HG03159 (cell line): Measurements from ENCODE around the gene SPRED1.
A peak's percentile ranks its signal among the peaks of the same experiment; 100 is the strongest.

ENCODE experiments used
- ATAC-seq: cut with Tn5 transposase; IDR thresholded peaks from one replicate; pipeline ENCODE4 v1.9.1; 2021; ENCODE audit warnings: mild to moderate bottlenecking, moderate library complexity; ENCODE audit not compliant: unreplicated experiment

Gene SPRED1

DNA sequence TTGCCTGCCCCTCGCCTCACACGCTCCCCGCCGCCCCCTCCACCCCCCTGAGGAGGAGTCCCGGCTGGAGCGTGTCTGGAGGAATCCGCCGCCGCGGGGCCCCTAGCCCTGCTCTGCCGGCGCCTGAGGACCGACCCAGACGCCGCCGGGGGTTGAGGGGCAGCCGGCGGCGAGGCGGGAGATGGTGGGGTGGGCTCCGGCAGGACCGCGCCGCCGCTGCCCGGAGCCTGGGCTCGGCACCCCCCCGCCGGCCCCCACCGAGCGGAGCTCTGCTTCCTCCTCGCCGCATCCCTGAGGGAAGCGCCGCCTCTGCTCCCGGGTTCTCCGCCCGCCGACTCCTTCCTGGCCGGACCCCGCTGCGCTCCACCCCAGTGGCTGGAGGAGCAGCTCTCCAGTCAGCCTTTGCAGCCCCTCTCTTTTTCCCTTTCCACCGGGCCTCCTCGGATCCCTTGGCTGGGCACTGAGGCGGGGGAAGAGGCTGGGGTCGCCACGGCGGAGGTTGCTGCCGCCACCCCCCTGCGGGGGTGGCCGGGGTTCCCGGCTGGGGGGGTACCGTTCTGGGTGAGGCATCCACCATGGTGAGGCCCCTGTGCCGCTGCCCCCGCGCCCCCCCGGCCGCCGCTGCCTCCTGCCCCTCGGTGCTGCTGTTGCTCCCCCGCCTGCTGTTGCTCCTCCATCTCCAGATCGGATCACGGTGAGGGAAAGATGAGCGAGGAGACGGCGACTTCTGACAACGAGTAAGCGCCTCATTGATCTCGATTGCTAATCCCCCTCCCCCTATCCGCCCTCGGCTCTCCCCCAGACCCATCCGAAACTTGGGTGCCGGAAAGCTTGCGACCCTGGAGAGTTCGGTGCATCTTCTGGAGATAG lies at the start of gene SPRED1:
TSS of gene SPRED1 (plus strand) at position 356 of the 870 bp plus-strand sequence. CDS start at position 706, 350 bp downstream.
- peak; percentile 32 for ATAC-seq

DNA sequence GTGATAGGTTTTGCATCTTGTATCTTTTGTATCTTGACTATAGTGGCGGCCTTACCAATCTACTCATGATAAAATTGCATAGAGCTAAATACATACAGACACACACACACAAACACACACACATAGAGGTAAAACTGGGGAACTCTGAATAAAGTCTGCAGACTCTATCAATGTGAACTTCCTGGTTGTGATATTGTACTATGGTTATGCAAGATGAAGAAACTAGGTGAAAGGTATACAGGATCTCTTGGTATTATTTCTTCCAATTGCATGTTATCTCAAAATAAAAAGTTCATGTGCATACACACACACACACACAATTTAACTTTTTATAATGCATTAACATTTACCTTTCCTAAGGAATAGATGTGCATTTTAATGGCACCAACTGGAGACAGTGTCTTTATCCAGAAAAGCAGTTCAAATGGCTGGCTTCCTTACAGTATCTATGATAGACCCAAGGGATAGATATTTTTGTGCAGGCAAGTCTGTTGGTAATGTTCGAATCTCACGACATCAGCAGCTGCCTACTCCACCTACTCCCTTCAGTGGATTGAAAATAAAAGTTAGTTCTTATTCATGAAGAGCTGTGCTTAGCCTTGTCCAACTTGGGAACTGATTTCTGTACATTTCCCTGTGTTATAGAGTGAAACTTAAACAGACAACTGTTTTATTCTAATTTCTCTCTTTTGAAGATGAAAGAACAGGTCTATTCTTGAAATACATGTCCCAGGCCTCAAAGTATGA lies 46.9 kb upstream of the SPRED1 start:
- ATAC-seq: no peak

DNA sequence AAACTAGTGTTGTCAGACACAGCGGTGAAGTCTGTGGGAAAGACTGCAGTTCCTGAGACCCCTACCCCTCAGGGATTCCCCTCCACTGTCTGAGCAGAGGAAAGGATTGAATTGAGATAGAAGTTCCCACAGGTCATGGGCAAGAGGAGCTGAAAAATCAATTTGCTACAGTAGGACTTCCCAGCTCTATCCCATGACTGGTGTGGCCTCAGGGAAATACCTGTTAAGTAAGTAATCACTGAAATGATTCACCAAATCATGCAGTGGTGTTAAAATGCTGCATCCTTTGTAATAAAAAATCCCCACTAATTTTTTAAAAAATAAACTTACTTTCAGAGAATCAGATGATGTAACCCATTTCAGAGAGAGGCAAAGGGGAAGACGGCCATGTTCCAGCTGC lies 45.0 kb upstream of the SPRED1 start:
- no peak for ATAC-seq

- no peak for ATAC-seq
Observed at GRCh38 chr15:38208206-38208605, 44.4 kb upstream of the SPRED1 start.

GRCh38 chr15:38208779-38209178 lies 43.9 kb upstream of the SPRED1 start:
- ATAC-seq: no peak

DNA sequence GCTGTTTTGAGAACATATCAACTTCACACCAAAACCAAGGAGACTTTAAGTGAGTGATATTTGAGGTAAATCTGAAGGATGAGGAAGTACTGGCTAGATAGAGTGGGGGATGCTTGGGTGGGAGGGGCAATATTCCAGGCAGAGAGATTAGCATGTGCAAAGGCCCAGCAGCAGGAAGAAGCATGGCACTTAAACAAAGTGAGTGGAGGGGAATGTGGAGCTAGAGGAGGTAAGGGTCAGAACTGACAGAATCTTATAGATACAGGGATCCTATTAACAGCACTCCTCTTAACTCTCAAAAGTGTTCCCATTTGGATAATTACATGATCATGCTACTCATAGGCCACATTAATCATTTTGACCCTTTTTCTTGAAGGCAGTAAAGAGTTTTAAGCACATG lies 41.4 kb upstream of the SPRED1 start:
- ATAC-seq: no peak

GRCh38 chr15:38211811-38212210 lies 40.8 kb upstream of the SPRED1 start:
- ATAC-seq: no peak

DNA sequence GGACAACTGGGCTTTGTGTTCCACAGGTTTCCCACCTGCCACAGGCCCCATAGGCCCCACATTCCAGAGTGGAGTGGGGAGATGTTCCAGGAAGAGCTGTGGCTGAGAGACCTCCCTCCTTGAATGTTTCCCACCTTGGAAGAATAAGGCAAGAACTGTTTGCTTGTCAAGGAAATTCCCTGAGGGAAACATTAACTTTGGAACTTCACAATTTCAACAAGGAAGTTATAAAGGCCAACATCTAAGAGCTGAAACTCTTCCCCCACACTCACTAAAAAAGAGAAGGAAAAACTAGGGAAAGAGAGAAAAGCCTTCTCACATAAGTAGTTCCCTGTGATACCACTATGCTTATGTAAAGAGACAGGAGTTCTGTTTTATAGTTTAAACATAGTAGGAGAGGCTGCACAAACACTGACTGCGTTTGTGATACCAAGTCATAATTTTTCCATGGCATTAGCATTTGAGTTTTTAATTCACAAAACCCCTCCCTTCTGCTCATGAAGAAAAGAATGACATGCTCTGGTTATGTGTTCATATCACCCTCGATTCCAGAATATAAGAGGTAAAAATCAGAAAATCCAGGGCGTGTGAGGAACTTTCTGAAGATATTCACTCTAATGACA lies 39.8 kb upstream of the SPRED1 start:
- no peak for ATAC-seq

GRCh38 chr15:38213356-38213755 lies 39.3 kb upstream of the SPRED1 start:
- ATAC-seq: no peak

DNA sequence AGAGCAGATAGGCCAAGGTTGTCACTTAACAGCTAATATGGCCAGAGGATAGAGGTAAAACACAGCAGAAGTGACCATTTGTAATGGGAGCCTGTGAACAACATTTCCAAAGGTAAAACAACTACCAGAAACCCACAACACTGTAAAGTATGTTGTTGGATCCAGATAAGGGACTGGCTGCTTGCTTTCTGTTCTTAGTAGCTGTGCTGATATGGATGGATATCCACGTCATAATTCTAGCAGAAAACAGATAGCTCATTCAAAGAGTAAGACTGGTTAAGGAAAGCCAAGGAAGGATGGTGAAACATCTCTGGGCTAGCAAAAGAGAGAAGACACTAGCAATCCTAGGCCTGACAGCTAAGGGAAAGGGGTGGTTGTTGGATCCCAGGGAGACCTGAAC lies 36.9 kb upstream of the SPRED1 start:
- ATAC-seq: no peak

DNA sequence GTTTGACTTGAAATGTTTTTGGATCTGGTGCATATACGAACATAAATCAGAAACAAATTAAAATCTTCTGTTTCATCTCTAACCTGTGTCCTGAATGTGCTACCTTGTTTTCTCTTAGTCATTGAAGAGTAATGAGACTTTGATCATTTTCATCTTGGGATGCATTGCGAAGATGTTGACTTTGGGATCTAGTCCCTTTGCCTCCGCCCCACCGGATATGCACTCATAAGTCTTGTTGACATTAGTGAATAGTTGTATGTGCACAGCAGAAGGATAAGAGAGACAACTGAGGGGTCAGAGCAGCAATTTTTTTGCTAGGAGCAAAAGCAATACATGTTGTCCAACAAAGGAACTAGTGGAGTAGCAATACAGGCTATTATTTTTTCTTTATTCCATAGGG lies 35.9 kb upstream of the SPRED1 start:
- ATAC-seq: no peak

- no peak for ATAC-seq
Observed at GRCh38 chr15:38217191-38217595, 35.4 kb upstream of the SPRED1 start.

- ATAC-seq: no peak
Observed at GRCh38 chr15:38217788-38218609, 34.6 kb upstream of the SPRED1 start.

- no peak for ATAC-seq
Observed at GRCh38 chr15:38220606-38221273, 31.9 kb upstream of the SPRED1 start.

DNA sequence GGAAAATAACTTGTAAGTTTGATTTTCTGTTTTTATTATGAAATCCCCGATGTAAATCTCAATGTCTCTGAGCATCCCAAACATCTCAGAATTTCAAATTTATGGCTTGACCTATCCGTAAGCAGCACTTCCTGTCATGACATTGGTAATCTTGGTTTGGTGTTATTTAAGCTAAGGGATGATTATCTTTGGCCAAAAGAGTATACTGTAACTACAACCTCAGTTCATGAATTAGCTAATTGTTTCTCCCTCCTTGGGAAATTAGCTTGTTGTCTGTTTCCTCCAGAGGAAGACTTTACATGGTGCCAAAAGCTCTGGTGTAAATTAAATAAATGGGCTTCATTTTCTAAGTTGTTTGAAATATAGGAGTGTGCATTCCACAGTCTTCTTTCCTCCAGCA lies 28.1 kb upstream of the SPRED1 start:
- no peak for ATAC-seq

GRCh38 chr15:38225381-38225780 lies 27.3 kb upstream of the SPRED1 start:
- ATAC-seq: no peak

GRCh38 chr15:38226608-38227266 lies 25.9 kb upstream of the SPRED1 start:
- no peak for ATAC-seq

- ATAC-seq: no peak
Observed at GRCh38 chr15:38227941-38228340, 24.7 kb upstream of the SPRED1 start.

DNA sequence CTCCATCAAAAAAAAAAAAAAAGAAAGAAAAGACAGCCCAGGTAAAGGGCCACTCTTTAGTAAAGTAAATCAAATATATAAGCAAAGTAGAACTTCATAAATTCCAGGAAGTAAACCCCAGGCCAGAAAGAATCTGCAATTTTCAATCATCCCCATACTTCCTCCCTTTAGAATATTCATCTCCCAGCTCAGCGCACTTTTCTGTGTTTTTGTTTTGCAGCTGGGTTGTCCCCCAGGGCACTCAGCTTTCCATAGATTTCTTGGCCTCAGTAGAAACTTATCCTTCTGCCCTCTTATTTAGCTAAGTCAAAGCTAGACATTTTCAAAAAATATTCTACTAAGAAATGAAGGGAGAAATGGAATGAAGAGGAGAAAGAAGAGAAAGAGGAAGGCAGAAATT lies 24.0 kb upstream of the SPRED1 start:
- ATAC-seq: no peak
